CD4-positive, alpha-beta T cell (primary cell): ENCODE measurements around the gene GFER. TPM values are rescaled to one million over a fixed set of nuclear protein-coding genes. Genes with fewer than 3 reads are reported as not detected.
A peak's percentile ranks its signal among the peaks of the same experiment; 100 is the strongest.
"Not testable (repeated sequence)": the region's sequence is repeated elsewhere in the genome, so short reads cannot be mapped to it uniquely, and the experiment has no call there.

ENCODE experiments used
- ATAC-seq: fragments of 200-7000 bp; cut with Tn5 transposase; one replicate; pipeline ENCODE4 v1.10.0; 2022; ENCODE audit warnings: mild to moderate bottlenecking; ENCODE audit not compliant: poor library complexity
- CTCF ChIA-PET: fragments of 350-600 bp; sonication (Branson Sonifier 250); formaldehyde crosslinking; loops from one replicate; lab custom pipeline; 2021; ENCODE audit warnings: antibody characterized with exemption, inconsistent platforms; lab: Charles Lee
- POLR2A ChIA-PET: fragments of 350-600 bp; sonication (Branson Sonifier 250); formaldehyde crosslinking; loops from one replicate; lab custom pipeline; 2021; ENCODE audit warnings: antibody characterized with exemption, inconsistent platforms; lab: Charles Lee
- DNase-seq, 14 experiments: peaks; one replicate each; pipeline ENCODE4 v3.0.0-alpha.2; 2013 to 2020; ENCODE audit warnings: mixed read lengths in 2 of 14
- H3K27ac ChIP-seq, 2 donors: one replicate each; pipeline versions ENCODE4 v1.5.1 to v1.7.0; 2013; ENCODE audit warnings: low read length in 2 of 2, low read depth in 1 of 2, mild to moderate bottlenecking in 1 of 2
- H3K27me3 ChIP-seq, 2 experiments: 1 replicate in 1 of 2; 2 replicates in 1 of 2; pipeline versions ENCODE4 v1.6.1 to v1.7.0; 2013; ENCODE audit warnings: low read length in 2 of 2, control low read depth in 1 of 2, mild to moderate bottlenecking in 1 of 2, moderate library complexity in 1 of 2; ENCODE audit not compliant: insufficient read depth in 2 of 2, control insufficient read depth in 1 of 2
- H3K36me3 ChIP-seq: one replicate; pipeline ENCODE4 v1.6.1; 2013; ENCODE audit warnings: low read length, control low read depth; ENCODE audit not compliant: insufficient read depth
- H3K4me1 ChIP-seq: one replicate; pipeline ENCODE4 v1.6.1; 2013; ENCODE audit warnings: low read length, control low read depth; ENCODE audit not compliant: insufficient read depth
- H3K4me3 ChIP-seq: one replicate; pipeline ENCODE4 v1.5.1; 2013; ENCODE audit warnings: mild to moderate bottlenecking, low read length, moderate library complexity
- H3K9me3 ChIP-seq, 2 experiments: 1 replicate in 1 of 2; 2 replicates in 1 of 2; pipeline versions ENCODE4 v1.6.1 to v1.7.0; 2013; ENCODE audit warnings: low read length in 2 of 2, mild to moderate bottlenecking in 2 of 2, control low read depth in 1 of 2, moderate library complexity in 1 of 2; ENCODE audit not compliant: control insufficient read depth in 1 of 2, insufficient read depth in 1 of 2
- H3K27ac Mint-ChIP-seq: one replicate; pipeline ENCODE4 v1.8.0; 2020; ENCODE audit warnings: mixed read lengths
- H3K27me3 Mint-ChIP-seq: one replicate; pipeline ENCODE4 v1.8.0; 2021; ENCODE audit warnings: mixed read lengths
- H3K36me3 Mint-ChIP-seq: one replicate; pipeline ENCODE4 v1.8.0; 2021; ENCODE audit warnings: low read depth, mixed read lengths
- H3K4me1 Mint-ChIP-seq: one replicate; pipeline ENCODE4 v1.8.0; 2021; ENCODE audit warnings: low read depth, mixed read lengths
- H3K4me3 Mint-ChIP-seq: one replicate; pipeline ENCODE4 v1.8.0; 2020; ENCODE audit warnings: mild to moderate bottlenecking, mixed read lengths
- H3K9me3 Mint-ChIP-seq: one replicate; pipeline ENCODE4 v1.8.0; 2020; ENCODE audit warnings: mixed read lengths
- CTCF ChIP-seq: fragments of 200-600 bp; IDR thresholded peaks from one replicate; pipeline ENCODE4 v1.8.0; 2022; ENCODE audit warnings: antibody characterized with exemption, mild to moderate bottlenecking
- intact Hi-C, 2 experiments: fragments of 100-400 bp; cut with DNase I in 1 of 2; cut with micrococcal nuclease in 1 of 2; formaldehyde crosslinking; loops; one replicate each; pipeline versions ENCODE4 v1.15.1 to v1.9.0; 2023 to 2025; cut with DNase I, micrococcal nuclease
- total RNA-seq, 174 experiments: library from RNA in 2 of 174; stranded (reverse) in 2 of 174; gene quantifications; one replicate each; pipeline ENCODE4 v1.2.3 and lab custom pipeline; 2021 to 2026

GFER gene
- total RNA-seq, 2 experiments from 2014 or later: 14.5 TPM

GRCh38 chr16:1950047-1950446 lies 33.9 kb upstream of the GFER start:
- Mint-ChIP-seq H3K27me3 (no peaks in the 10 kb centered on the region), H3K9me3 (no peaks in the 10 kb centered on the region), H3K27ac (no peak overlapping the region), H3K4me3 (no peak overlapping the region), H3K4me1 (no peaks in the 10 kb centered on the region), H3K36me3 (no peaks in the 10 kb centered on the region)
- intact Hi-C loops: no loop called here
- ATAC-seq: no peak
- DNase-seq: no peak
- no peaks in the 10 kb centered on the region for H3K27me3 ChIP-seq
- H3K36me3 ChIP-seq: no peaks in the 10 kb centered on the region
- H3K4me1 ChIP-seq: no peaks in the 10 kb centered on the region
- TF ChIP-seq CTCF: no peak
- no peaks in the 10 kb centered on the region for H3K9me3 ChIP-seq
- no peak overlapping the region for H3K4me3 ChIP-seq
- ChIA-PET CTCF (no interaction called here), POLR2A (interaction anchor here (2.0 kb wide), 1 partner anchor 15 kb away, joined by 7 read pairs; the partner anchor contains the start of gene RPS2)
- H3K27ac ChIP-seq: no peak overlapping the region

- Mint-ChIP-seq H3K9me3 (no peaks in the 10 kb centered on the region), H3K4me3 (no peak overlapping the region), H3K4me1 (no peaks in the 10 kb centered on the region), H3K36me3 (no peaks in the 10 kb centered on the region), H3K27ac (no peak overlapping the region), H3K27me3 (no peaks in the 10 kb centered on the region)
- ChIA-PET POLR2A (interaction anchor here (2.0 kb wide), 1 partner anchor 14 kb away, joined by 7 read pairs; the partner anchor contains the start of gene RPS2), CTCF (no interaction called here)
- intact Hi-C loops: no loop called here
- Histone ChIP-seq H3K27ac (no peak overlapping the region), H3K4me1 (no peaks in the 10 kb centered on the region), H3K27me3 (no peaks in the 10 kb centered on the region), H3K4me3 (no peak overlapping the region), H3K9me3 (no peaks in the 10 kb centered on the region), H3K36me3 (no peaks in the 10 kb centered on the region)
- TF ChIP-seq CTCF: no peak
- no peak for DNase-seq
- no peak for ATAC-seq
Observed at GRCh38 chr16:1950559-1950958, 33.4 kb upstream of the GFER start.

GRCh38 chr16:1953734-1954133 lies 30.3 kb upstream of the GFER start:
- Histone ChIP-seq H3K27ac (no peak overlapping the region), H3K9me3 (no peaks in the 10 kb centered on the region), H3K36me3 (no peaks in the 10 kb centered on the region), H3K27me3 (no peaks in the 10 kb centered on the region), H3K4me1 (peaks cover 3% of the 10 kb centered on the region), H3K4me3 (no peak overlapping the region)
- POLR2A ChIA-PET: interaction anchor here (1.8 kb wide), 1 partner anchor 11 kb away, joined by 5 read pairs; the partner anchor contains the start of gene RPS2
- no peaks in the 10 kb centered on the region for H3K27me3 Mint-ChIP-seq
- no peaks in the 10 kb centered on the region for H3K9me3 Mint-ChIP-seq
- no peaks in the 10 kb centered on the region for H3K4me1 Mint-ChIP-seq
- ATAC-seq (no peak), DNase-seq (peak in 1 of 14 experiments; percentile 31)
- no peak for TF ChIP-seq CTCF
- no peaks in the 10 kb centered on the region for H3K36me3 Mint-ChIP-seq
- intact Hi-C loops: no loop called here
- H3K27ac Mint-ChIP-seq: no peak overlapping the region
- CTCF ChIA-PET: no interaction called here
- H3K4me3 Mint-ChIP-seq: no peak overlapping the region

GRCh38 chr16:1957434-1958142 lies 26.4 kb upstream of the GFER start:
- H3K27me3 Mint-ChIP-seq: not testable (repeated sequence)

GRCh38 chr16:1958143-1958491 lies 25.9 kb upstream of the GFER start:
- H3K4me3 Mint-ChIP-seq, H3K27me3 Mint-ChIP-seq, H3K4me3 ChIP-seq, H3K27ac Mint-ChIP-seq, CTCF ChIA-PET, H3K27me3 ChIP-seq, H3K27ac ChIP-seq, ATAC-seq, H3K9me3 Mint-ChIP-seq, H3K9me3 ChIP-seq: not testable (repeated sequence)
- peaks cover 44% of the 10 kb centered on the region for H3K4me1 ChIP-seq
- peak in 1 of 14 experiments; percentile 26 for DNase-seq
- intact Hi-C loops: loop anchor here in 1 of 2 experiments (5.0 kb wide), 1 partner anchor 89 kb away; the partner anchor contains the start of genes NTHL1 and TSC2
- H3K4me1 Mint-ChIP-seq: peaks cover 31% of the 10 kb centered on the region
- peaks cover 24% of the 10 kb centered on the region for H3K36me3 ChIP-seq
- POLR2A ChIA-PET: interaction anchor here (1.1 to 1.4 kb wide), 2 partner anchors 14 to 15 kb away, joined by 3 to 4 read pairs; partner anchors contain the start of genes MSRB1 and TBL3
- H3K36me3 Mint-ChIP-seq: peaks cover 28% of the 10 kb centered on the region

More at GRCh38 chr16:1957434-1958142, 26.4 kb upstream of the GFER start:
- Histone ChIP-seq H3K4me1 (peaks cover 38% of the 10 kb centered on the region), H3K36me3 (peaks cover 19% of the 10 kb centered on the region)
- ATAC-seq, H3K27ac ChIP-seq, DNase-seq, H3K27me3 ChIP-seq, CTCF ChIA-PET, H3K4me3 ChIP-seq, H3K4me3 Mint-ChIP-seq, H3K9me3 Mint-ChIP-seq, H3K9me3 ChIP-seq, H3K27ac Mint-ChIP-seq: not testable (repeated sequence)
- H3K4me1 Mint-ChIP-seq: peaks cover 31% of the 10 kb centered on the region
- H3K36me3 Mint-ChIP-seq: peaks cover 23% of the 10 kb centered on the region
- intact Hi-C loops: loop anchor here in 1 of 2 experiments (5.0 kb wide), 1 partner anchor 90 kb away; the partner anchor contains the start of genes NTHL1 and TSC2
- POLR2A ChIA-PET: interaction anchor here (1.1 to 1.4 kb wide), 2 partner anchors 14 kb away, joined by 3 to 4 read pairs; partner anchors contain the start of genes MSRB1 and TBL3
